CD4-positive, alpha-beta T cell treated with Interleukin-15 for 1 hour (primary cell): ENCODE results near the gene MYO1G.
A peak's percentile ranks its signal among the peaks of the same experiment; 100 is the strongest.
"Not testable (repeated sequence)": the region's sequence is repeated elsewhere in the genome, so short reads cannot be mapped to it uniquely, and the experiment has no call there.

Experiments
- DNase-seq: peaks from one replicate; pipeline ENCODE4 v3.0.0-alpha.2; 2020

Gene MYO1G

DNA sequence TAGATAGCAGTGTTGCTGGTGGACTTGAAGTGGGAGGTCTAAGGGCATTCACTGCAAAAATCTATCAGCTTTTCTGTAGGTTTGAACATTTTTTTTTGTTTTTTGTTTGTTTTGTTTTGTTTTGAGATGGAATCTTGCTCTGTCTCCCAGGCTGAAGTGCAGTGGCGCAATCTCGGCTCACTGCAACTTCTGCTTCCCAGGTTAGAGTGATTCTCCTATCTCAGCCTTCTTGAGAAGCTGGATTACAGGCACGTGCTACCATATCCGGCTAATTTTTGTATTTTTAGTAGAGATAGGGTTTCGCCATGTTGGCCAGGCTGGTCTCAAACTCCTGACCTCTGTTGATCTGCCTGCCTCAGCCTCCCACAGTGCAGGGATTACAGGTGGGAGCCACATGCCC is 44.3 kb downstream of the MYO1G start:
- not testable (repeated sequence) for DNase-seq

DNA sequence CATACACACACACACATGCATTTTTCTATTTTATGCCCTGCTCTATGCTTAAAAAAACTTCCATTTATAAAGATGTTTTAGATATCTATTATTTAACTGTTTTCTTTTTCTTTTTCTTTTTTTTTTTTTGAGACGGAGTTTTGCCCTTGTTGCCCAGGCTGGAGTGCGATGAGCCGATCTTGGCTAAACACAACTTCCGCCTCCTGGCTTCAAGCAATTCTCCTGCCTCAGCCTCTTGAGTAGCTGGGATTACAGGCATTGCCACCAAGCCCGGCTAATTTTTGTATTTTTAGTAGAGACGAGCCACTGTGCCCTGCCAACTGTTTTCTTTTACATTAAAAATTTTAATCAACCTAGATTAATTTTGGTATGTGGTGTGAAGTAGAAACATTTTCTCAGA is 47.9 kb downstream of the MYO1G start:
- DNase-seq, result no peak

DNA sequence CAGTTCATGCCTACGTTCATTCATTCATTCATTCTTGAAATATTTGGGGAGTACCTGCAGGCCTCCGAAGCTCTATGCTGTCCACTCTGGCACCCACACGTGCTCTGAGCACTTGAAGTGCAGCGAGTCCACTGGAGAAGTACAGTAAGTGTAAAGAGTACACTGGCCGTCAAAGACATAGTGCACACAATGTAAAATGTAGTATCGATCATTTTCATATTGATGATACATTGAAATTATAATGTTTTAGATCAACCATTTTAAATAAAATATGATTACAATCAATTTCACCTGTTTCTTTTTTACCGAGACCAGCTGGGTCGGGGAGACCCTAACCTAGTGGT is 56.5 kb downstream of the MYO1G start:
- no peak for DNase-seq

DNA sequence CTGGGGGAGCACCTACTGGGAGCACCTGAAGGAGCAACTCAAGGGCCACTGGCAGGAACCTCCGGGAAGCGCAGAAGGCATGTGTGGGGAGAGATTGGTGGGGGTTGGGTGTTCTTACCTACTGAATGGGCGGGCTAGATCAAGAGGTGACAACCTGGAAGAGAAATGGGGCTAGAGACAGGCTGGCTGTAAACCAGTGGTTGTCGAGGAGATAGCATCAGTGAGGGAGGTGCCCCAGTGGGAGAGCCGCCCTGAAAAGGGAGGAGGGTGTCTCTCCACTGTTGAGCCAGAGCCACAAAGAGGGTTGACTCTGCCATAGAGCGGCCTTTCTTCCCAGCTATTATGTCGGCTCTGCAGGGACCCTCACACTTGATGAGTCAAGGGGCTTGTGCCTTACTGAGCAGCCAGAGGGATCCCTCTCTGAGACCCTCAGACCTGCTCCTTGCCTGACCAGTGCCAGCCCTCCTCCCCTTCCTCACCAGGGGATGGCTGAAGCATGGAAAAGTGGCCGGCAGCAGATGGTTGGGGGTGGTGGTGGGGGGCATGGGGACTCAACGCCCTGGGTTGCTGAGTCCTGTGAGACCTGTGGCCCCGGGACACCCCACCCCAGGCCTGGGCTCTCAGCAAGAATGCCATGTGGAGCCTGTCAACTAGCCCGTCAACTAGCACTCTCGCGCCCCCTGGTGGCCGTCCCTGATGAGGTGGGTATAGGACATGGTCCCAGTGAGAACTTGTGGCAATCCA is 57.0 kb downstream of the MYO1G start:
- DNase-seq, result peak; percentile 88

DNA sequence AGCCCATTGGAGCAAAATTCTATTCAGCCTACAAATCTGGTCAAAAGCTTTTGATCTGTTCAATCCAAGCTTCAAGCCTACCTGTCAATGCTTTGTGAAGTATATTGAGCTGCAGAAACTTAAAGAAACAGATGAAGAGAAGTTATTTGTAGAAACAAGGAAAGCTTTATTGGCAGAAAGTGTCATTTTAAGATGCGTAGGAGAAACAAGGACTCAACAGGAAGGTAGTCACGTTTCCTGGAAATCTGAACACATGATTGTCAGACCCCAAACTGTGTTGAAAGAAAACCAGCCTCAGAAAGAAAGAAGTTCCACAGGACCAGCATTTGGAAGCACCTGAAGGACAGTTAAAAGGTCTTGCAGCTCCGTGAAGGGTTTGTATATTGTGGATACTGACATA is 58.7 kb downstream of the MYO1G start:
- DNase-seq, result no peak

DNA sequence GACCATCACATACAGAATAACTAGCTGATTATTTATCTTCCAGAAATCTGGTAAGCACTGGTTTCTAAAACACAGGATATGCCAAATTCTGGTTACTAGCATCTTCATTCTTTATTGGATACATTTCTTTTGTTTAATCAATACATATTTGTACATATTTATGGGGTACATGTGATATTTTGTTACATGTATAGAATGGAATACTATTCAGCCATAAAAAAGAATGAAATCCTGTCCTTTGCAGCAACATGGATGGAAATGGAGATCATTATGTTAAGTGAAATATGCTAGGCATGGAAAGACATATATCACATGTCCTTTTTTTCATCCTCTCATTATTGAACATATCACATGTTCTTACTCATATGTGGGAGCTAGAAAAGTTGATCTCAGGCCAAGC is 60.8 kb downstream of the MYO1G start:
- no peak for DNase-seq

DNA sequence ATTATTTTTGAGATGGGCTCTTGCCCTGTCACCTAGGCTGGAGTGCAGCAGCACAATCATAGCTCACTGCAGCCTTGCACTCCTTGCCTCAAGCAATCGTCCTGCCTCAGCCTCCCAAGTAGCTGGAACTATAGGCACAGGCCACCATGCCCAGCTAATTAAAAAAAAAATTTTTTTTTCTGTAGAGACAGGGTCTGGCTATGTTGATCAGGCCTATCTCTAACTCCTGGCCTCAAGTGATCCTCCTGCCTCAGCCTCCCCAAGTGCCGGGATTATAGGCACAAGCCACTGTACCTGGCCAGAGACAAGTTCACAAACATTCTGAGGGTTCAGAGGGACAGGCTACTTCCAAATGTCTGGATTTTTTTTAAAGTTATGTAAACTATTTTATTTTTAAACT is 61.4 kb downstream of the MYO1G start:
- no peak for DNase-seq

DNA sequence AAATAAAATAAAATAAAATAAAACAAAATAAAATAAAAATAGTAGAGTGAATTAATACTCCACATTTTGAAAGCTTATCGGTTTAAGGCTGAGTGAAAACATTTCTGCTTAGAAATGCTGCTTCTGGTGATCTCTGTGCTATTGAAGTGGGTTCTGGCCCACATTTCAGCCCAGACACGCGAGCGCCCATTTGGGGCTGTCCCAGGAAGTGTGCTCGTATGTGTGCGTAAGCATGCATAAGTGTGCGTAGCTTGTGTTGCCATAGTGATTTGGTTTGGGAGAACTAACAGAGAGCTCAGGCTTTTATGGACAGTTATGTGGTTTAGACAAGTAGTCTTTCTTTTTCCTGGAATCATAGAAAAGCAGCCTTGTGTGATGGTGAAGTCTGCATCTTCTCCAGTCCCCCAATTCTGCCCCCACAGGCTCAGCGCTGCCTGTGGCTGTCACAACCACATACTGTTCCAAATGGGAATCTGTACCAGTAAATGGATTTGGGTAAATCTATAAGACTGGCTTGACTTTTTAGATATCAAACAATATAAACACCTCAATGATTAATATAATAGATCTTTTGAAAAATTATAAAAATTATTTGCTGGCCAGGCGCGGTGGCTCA is 63.7 kb downstream of the MYO1G start:
- peak; percentile 87 for DNase-seq

DNA sequence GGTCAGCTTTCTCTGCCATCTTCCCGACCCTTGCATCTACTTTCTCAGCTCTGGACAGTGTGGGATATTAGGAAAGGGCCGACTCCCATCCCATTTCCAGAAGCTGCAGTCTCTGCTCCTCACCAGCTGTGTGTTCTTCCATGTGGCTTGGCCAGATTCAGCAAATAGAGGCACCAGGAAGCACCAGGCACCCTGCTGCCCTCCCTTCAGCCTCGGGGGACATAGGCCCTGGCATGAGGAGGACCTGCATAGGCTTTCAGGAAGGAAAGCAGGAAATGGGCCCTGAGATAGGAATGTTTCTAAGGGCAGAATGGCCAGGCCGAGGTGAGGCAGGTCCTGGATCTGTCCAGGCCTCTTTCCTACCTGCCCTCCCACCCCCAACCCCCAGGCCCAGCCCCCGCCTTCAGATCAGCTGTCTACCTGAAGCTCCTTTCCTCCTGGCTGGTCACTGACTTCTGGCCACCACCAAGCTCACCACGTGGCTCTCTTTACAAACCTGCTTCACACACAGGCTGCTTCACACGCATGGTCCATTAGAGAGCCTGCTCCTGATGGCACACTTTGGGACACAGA is 66.0 kb downstream of the MYO1G start:
- no peak for DNase-seq
